ENCODE data around the gene CRISP3. TPM values are rescaled to one million over a fixed set of nuclear protein-coding genes. Genes with fewer than 3 reads are reported as not detected.

CRISP3 gene, protein sequence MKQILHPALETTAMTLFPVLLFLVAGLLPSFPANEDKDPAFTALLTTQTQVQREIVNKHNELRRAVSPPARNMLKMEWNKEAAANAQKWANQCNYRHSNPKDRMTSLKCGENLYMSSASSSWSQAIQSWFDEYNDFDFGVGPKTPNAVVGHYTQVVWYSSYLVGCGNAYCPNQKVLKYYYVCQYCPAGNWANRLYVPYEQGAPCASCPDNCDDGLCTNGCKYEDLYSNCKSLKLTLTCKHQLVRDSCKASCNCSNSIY
- not detected in 2 replicates for total RNA-seq

GRCh38 chr6:49744259-49744658 is at the start of gene CRISP3:
Gene CRISP3 (minus strand): TSS chr6:49744388. CDS start chr6:49744367, 21 bp downstream.

DNA sequence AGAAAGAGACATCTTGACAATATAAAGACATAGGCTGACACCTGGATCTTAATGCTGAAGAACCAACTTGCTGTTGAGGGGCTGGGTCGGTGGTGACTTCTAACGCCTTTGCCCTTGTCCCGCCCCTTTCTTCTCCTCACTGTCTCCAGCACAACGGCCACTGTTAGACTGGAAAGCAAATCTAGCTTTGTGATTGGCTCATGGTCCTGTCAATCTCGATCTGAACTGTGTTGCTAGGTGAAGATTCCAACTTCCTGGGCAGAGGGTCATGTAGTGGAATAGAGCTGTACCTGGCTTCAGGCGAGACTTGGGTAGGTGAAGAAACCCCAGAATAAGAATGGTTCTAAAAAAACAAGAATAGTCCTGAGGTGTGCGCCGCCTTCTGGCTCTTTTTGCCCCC is 43.0 kb upstream of the CRISP3 start, which contains the start of gene PGK2:
TSS of gene PGK2 (minus strand) at position 110 of the 400 bp plus-strand sequence. CDS start at position 12, 98 bp downstream.

DNA sequence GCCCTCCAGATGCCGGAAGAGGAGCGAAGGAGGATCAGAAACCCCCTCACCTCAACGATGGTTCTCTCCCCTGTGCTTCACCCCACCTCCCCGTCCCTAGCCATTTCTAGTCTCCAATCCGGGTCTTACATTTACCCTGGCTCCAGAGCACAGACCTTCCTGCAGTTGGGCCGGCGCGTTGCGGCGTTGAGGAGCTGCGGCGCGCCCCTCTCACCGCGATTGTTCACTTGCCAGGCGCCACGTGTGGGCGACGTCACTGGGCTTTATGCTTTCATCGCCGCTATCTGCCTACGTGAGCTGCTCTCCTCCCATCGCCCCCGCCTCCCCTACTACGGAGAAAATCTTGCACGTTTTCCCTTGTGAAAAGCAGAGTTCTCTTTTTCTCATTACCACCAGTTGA is 30.8 kb downstream of the CRISP3 start, which contains the start of gene CRISP2:
TSS of gene CRISP2 (minus strand) at position 198 of the 400 bp plus-strand sequence. CDS start 4,347 bp downstream, outside the sequence.

Other genes starting within 250 kb of the CRISP3 start
- gene GLYATL3, start 244.5 kb downstream of the CRISP3 start, total RNA-seq, result not detected in 2 replicates
- 2.6 and 3.0 TPM in 2 replicates for gene C6orf141, start 193.7 kb downstream of the CRISP3 start, total RNA-seq
- gene RHAG, start 107.5 kb downstream of the CRISP3 start, total RNA-seq, result not detected in 2 replicates
- not detected in 2 replicates for gene CRISP2, start 30.8 kb downstream of the CRISP3 start, total RNA-seq
- not detected in 2 replicates for gene PGK2, start 42.9 kb upstream of the CRISP3 start, total RNA-seq
- gene CRISP1, start 122.1 kb upstream of the CRISP3 start, total RNA-seq, result not detected in 2 replicates
- gene DEFB114, start 219.8 kb upstream of the CRISP3 start, total RNA-seq, result not detected in 2 replicates
- not detected in 2 replicates for gene DEFB113, start 225.2 kb upstream of the CRISP3 start, total RNA-seq